GM20431 (cell line): ENCODE data around the gene PDE11A.

Experiments
- in situ Hi-C: fragments of 300-500 bp; cut with MseI, MboI; formaldehyde crosslinking; loops from one replicate; pipeline ENCODE4 v1.15.0; 2020; ENCODE audit warnings: low sequenced_read_pairs; ENCODE audit not compliant: unreplicated experiment

The PDE11A gene

DNA sequence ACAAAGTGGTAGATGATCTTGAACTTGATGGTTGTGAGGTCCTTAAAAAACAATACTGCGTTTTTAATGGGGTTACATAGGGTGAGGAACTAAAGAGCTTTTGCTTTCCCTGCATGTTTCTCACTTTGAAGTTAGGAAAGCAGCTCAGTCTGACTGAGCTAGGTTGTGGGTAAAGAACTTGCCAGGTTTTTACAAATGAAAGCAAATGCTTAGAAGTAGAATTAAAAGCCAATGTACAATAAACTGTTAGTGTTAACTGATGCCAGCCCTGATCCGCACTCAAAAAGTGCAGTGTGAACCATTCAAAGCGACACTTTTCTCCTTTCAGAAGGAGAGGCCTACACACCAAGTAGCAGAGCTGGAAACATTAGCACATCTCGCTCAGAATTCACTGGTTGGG, 409.7 kb downstream of the PDE11A start:
- in situ Hi-C loops: no loop called here

DNA sequence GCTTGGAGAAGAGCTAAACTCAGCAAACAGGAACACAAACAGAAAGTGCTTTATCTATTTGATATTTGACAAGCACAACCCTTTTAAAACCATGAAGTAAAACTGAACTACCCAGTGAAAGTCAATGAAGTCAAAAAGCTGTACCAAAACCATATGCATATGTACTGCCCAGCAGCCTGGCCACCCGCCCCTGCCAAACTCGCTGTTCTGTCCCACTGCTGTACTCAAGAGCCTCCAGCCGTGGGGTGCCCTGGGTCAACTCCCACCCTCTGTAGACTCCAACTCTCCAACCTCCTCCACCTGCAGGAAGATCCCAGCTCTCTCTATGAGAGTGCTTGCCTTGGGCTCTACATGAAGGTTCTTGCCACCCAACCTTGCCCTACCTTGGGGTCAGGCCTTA, 411.8 kb downstream of the PDE11A start:
- in situ Hi-C loops: no loop called here

DNA sequence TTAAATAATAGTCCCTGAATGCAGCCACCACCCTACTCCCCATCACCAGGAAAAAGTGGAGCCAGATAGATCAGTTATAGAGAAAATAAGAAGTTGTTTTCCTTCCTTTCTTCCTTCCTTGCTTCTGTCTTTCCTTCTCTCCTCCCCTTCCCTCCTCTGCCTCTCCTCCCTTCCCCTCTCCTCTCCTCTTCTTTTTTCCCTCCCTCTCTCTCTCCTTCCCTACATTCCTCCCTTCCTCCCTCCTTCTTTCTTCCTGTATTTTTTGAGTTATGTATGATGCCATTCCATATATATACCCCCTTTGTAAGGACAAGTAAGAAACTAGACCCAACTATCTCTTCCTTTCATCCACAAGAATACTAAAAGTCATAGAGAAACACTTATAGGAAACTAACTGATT, 414.3 kb downstream of the PDE11A start:
- in situ Hi-C loops: no loop called here

DNA sequence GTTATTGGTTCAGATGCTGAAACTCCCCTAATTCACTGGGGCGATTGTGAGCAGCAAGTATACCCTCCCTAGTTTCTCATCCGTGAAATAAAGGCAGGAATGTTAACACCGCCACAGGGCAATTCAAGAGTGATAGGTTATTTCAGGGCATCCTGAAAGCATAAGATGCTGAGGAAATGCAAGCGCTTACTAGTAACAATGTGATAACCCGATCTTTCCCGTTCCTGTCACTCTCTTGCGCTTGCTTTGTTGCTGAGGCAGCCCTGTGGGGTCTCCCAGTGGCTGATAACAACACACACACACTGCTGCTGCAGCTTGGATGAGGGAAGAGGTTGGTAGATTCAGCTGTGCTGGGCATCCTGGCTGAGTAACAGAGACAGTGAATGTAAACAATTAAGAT, 420.7 kb downstream of the PDE11A start:
- in situ Hi-C loops: no loop called here

- in situ Hi-C loops: no loop called here
These were observed 422.7 kb downstream of the PDE11A start for GRCh38 chr2:177649568-177650518.

DNA sequence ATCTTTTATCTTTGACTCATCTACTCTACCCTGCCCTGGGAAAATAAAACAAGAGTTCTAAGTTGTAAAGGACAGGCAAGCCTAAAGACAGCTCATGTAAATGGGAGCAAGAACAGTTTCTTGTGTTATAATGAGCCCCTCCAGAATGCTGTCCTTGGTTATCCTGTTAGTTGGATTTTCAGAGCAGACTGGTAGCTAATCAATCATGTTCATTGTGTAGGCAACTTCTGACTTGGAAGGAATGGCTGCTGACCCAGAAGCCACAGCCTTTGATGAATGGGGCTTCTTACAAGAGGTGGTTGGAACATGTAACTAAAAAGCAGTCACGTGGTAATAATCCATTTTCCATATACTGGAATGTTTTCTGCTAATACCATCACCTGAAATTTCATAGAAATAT, 425.8 kb downstream of the PDE11A start:
- in situ Hi-C loops: no loop called here

- in situ Hi-C loops: no loop called here
These were observed 426.3 kb downstream of the PDE11A start for GRCh38 chr2:177646241-177646640.

DNA sequence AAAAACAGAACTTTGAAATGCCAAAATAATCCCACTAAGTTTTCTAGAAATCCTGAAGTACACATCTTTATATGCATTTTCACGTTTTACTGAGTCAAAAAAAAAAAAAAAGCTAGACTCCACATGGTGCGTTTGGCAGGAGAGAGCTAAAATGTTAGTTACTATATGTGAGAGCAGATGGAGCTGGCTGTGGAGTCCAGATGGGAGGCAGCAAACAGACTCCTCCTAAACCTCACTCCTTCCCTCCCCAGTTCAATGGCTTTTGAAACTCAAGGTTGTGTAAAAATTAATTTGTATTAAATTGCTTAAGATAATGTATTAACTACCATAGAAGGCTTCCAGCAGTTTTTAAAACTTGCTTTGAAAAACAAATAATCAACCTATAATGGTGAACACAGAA, 431.2 kb downstream of the PDE11A start:
- in situ Hi-C loops: no loop called here

DNA sequence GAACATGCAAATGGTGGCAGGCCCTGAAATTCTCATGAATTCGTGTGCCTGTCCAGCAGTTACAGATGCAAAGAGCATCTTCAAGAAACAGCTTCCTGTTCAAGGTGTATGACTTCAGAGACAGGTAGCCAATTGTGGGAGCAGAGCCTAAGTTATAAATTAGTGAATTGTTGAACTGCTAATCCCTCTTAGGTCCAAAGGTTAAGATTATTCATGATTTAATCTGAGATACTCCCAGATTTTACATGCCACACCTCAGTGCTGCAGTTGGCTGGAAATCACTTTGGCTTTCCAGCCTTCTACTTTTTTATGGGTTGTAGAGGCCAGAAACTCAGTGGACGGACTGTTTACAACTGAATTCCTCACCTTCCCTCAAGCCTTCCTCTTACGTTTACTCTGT, 432.2 kb downstream of the PDE11A start:
- in situ Hi-C loops: no loop called here

GRCh38 chr2:177639262-177639914, 433.2 kb downstream of the PDE11A start:
- in situ Hi-C loops: no loop called here

DNA sequence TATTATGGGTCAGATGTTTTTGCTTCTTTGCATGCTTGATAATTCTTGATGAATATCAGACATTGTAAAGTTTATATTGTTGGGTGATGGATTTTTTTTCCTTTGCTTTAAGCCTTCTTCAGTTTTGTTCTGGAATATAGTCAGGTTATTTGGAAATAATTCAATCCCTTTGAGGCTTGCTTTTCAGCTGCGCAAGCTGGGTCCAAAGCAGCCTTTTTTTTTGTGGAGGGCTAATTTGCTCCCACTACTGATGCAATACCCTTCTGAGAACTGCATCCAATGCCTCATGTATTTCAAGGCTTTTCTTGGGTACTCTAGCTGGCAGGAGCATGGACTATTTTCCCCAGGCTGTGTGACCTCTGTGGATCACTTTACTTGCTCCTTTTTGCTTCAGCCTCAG, 434.1 kb downstream of the PDE11A start:
- in situ Hi-C loops: no loop called here

DNA sequence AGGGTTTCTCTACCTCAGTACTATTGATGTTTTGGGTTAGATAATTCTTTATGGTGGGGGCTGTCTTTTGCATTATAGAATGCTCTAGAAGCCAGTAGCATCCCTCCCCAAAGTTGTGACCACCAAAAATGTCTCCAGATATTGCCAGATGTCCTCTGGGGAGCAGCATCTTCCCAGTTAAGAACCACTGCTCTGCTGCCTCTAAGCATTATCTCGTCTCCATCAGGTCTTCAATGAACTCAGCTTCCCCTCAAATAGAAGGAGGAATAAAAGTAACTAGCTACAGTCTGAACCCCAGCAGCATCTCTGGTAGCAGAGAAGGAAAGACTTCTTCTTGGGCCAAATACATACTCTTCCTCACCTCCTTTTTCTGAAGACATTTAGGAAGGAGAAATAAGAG, 435.9 kb downstream of the PDE11A start:
- in situ Hi-C loops: no loop called here

- in situ Hi-C loops: no loop called here
These were observed 436.9 kb downstream of the PDE11A start for GRCh38 chr2:177635696-177636095.

GRCh38 chr2:177633910-177634294, 438.7 kb downstream of the PDE11A start:
- in situ Hi-C loops: no loop called here

GRCh38 chr2:177633111-177633510, 439.5 kb downstream of the PDE11A start:
- in situ Hi-C loops: no loop called here

- in situ Hi-C loops: no loop called here
These were observed 440.9 kb downstream of the PDE11A start for GRCh38 chr2:177631680-177632079.

DNA sequence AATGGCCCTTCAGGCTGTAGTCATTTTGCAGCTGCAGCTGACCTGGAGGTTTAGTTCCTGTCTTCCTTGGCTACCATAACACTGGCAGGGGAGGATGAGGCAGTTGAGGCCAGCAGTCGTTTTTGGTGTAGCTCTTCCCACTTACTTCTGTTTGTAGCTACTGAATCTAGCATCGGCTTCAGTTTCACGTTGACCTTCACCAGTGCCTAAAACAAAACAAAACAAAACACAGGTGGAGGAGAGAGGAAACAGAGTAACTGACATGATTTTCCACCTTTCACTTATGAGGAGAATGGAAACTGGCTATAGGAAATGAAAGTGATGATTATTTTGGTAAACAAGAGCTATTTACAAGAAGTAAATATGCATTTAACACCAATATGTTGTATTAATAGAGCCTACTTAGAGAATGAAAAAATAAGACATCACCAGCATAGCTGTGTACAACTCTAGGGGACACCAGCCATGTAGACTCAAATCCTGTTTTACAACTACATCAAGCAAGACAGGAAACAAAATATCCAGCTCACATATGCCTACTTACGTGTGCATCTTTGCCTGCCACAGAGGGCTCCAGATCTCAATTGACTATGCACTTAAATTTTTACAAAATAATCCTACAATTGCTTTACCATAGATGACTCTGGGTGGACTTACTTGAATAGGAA, 443.1 kb downstream of the PDE11A start:
- in situ Hi-C loops: no loop called here

DNA sequence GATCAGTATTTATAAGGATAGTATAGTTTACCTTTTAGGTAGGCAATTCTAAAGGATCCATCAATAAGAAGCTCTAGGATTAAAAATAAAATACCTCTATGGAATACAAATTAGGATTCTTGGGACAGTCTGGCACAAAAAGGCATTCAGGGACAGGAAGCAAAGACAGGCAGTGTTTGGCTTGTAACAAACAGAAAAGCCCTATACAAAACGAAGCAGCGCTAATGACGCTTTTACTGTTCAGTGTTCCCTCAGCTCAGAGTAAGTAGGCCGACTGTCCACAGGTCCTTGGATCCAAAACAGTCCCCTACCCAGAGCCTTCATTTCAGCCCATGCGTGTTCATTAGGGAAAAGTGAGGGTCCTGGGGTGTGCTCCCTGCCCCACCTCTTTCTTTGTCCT, 443.7 kb downstream of the PDE11A start:
- in situ Hi-C loops: no loop called here

- in situ Hi-C loops: no loop called here
These were observed 446.6 kb downstream of the PDE11A start for GRCh38 chr2:177625744-177626650.

DNA sequence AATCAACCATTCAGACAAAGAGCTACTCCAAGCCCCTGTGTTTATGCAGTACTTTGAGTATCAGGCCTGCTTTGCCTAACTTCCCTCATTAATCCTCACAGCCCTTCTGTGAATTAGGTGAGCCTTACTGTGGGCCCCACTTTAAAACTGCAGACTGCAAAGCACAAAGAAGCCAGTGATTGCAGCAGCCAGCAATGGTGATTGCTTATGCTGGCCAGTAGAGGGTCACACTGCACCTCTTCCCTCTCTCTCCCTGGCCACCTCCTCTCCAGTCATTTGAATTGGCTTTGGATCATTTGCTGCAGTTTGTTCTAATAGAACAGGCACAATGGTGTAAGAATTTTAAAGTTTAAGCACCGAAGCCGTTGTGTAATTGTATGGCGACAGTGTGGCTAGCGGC, 450.1 kb downstream of the PDE11A start:
- in situ Hi-C loops: loop anchor here (25.0 kb wide), 1 partner anchor 285 kb away; no protein-coding TSS in a partner anchor
